K562 (cell line): ENCODE measurements around the gene SCRG1. TPM values are rescaled to one million over a fixed set of nuclear protein-coding genes. Genes with fewer than 3 reads are reported as not detected.

ENCODE experiments used
- ARNT ChIP-seq, 2 experiments: fragments of 450-650 bp; IDR thresholded peaks; 2 replicates each; pipeline ENCODE4 v1.6.1; 2016; ENCODE audit warnings: mild to moderate bottlenecking in 1 of 2
- CBX2 ChIP-seq: fragments of 200-600 bp; sonication (generic); IDR thresholded peaks from one replicate; pipeline ENCODE4 v1.6.1; 2012; ENCODE audit warnings: mild to moderate bottlenecking, low read length, inconsistent platforms; ENCODE audit not compliant: insufficient read depth, poor library complexity, severe bottlenecking
- CREB1 ChIP-seq, 2 experiments: sonication (generic) in 1 of 2; formaldehyde crosslinking in 1 of 2; IDR thresholded peaks; 2 replicates each; pipeline versions ENCODE4 v1.6.1 to v1.8.0; 2012 to 2022; ENCODE audit warnings: inconsistent platforms in 1 of 2, mild to moderate bottlenecking in 1 of 2, missing genetic modification reagents in 1 of 2, moderate library complexity in 1 of 2
- CREB3L1 ChIP-seq: fragments of 450-650 bp; IDR thresholded peaks from 2 replicates; pipeline ENCODE4 v1.6.1; 2014; ENCODE audit warnings: low read depth, mild to moderate bottlenecking, moderate library complexity, borderline replicate concordance
- DIDO1 ChIP-seq: fragments of 450-650 bp; IDR thresholded peaks from 2 replicates; pipeline ENCODE4 v1.6.1; 2016; ENCODE audit warnings: low read depth, missing biosample characterization, missing genetic modification characterization
- IRF2 ChIP-seq: sonication (generic); formaldehyde crosslinking; IDR thresholded peaks from 2 replicates; pipeline ENCODE4 v1.8.1; 2022; ENCODE audit warnings: mild to moderate bottlenecking, missing genetic modification reagents
- L3MBTL2 ChIP-seq: fragments of 450-650 bp; IDR thresholded peaks from 2 replicates; pipeline ENCODE4 v1.6.1; 2016; ENCODE audit warnings: mild to moderate bottlenecking, moderate library complexity
- MXI1 ChIP-seq: IDR thresholded peaks from 2 replicates; pipeline ENCODE4 v1.6.1; 2011; ENCODE audit warnings: low read depth, mild to moderate bottlenecking, improper control_type of control experiment, low read length
- PYGO2 ChIP-seq: fragments of 450-650 bp; IDR thresholded peaks from 2 replicates; pipeline ENCODE4 v1.6.1; 2016; ENCODE audit warnings: mild to moderate bottlenecking, missing genetic modification characterization, moderate library complexity, missing compliant biosample characterization
- RBFOX2 ChIP-seq: fragments of 200-400 bp; formaldehyde crosslinking; IDR thresholded peaks from 2 replicates; pipeline ENCODE4 v1.6.1; 2017; ENCODE audit warnings: low read depth, mild to moderate bottlenecking, low read length, moderate library complexity
- RNF2 ChIP-seq: sonication (generic); IDR thresholded peaks from 2 replicates; pipeline ENCODE4 v1.6.1; 2016
- SMARCA4 ChIP-seq: fragments of 450-650 bp; IDR thresholded peaks from 2 replicates; pipeline ENCODE4 v1.6.1; 2016
- TAF15 ChIP-seq: fragments of 200-400 bp; formaldehyde crosslinking; IDR thresholded peaks from 2 replicates; pipeline ENCODE4 v1.6.1; 2017; ENCODE audit warnings: mild to moderate bottlenecking, low read depth, low read length, moderate library complexity
- TCF7 ChIP-seq: sonication (generic); IDR thresholded peaks from 2 replicates; pipeline ENCODE4 v1.6.1; 2016; ENCODE audit warnings: antibody characterized with exemption, borderline replicate concordance
- TGIF2 ChIP-seq: sonication (generic); formaldehyde crosslinking; IDR thresholded peaks from 2 replicates; pipeline ENCODE4 v1.8.1; 2022; ENCODE audit warnings: mild to moderate bottlenecking, missing genetic modification reagents, moderate library complexity
- ZNF217 ChIP-seq: sonication (generic); formaldehyde crosslinking; IDR thresholded peaks from 2 replicates; pipeline ENCODE4 v1.8.0; 2022; ENCODE audit warnings: mild to moderate bottlenecking, missing genetic modification reagents
- ZNF318 ChIP-seq, 2 experiments: fragments of 450-650 bp; IDR thresholded peaks; 2 replicates each; pipeline ENCODE4 v1.6.1; 2016; ENCODE audit warnings: mild to moderate bottlenecking in 2 of 2, borderline replicate concordance in 1 of 2, low read depth in 1 of 2, moderate library complexity in 1 of 2
- ZNF717 ChIP-seq: fragments of 250-450 bp; sonication (Bioruptor Pico); IDR thresholded peaks from 2 replicates; pipeline ENCODE4 v1.5.0; 2021
- ZNF79 ChIP-seq: fragments of 250-450 bp; sonication (Bioruptor Pico); IDR thresholded peaks from 2 replicates; pipeline ENCODE4 v1.4.0; 2020; ENCODE audit warnings: low read depth, mild to moderate bottlenecking, moderate library complexity
- polyA plus RNA-seq, 8 experiments: library from polyadenylated mRNA; depleted of rRNA in 4 of 8; stranded (reverse) in 5 of 8; unstranded in 3 of 8; fragments of >200 nt; fragmentation: Nextera tagmentation in 2 of 8; fragmentation: Illumina TruSeq in 1 of 8; extraction: Ambion mirVana in 2 of 8; extraction: Trizol in 1 of 8; gene quantifications; 2 replicates each; pipeline versions ENCODE4 v1.2.1 to v1.2.3, GENCODE V29; 2011 to 2014; ENCODE audit warnings: inconsistent platforms in 1 of 8, missing spikeins in 1 of 8
- total RNA-seq, 7 experiments: library from RNA; depleted of rRNA in 6 of 7; stranded (reverse); fragments of >200 nt in 6 of 7; fragmentation: Illumina TruSeq in 2 of 7; extraction: Trizol in 2 of 7; gene quantifications; 2 replicates each; pipeline versions ENCODE4 v1.2.1 to v1.2.3, GENCODE V29; 2011 to 2021; ENCODE audit warnings: low replicate concordance in 1 of 7

SCRG1 gene
- total and polyA plus RNA-seq, 9 of the 15 experiments (the other 6 are each of a cell fraction or from before 2014, with no cell fraction given), result 0.01 TPM; not detected in 7

GRCh38 chr4:173334891-173335752, 63.8 kb downstream of the SCRG1 start (continued):
- TF ChIP-seq CREB3L1 (no peak; the same call in 1 of the 2 replicates), CBX2 (no peak), PYGO2 (no peak), ZNF717 (CRISPR knock-in tag) (peak; percentile 74; the same call in 1 of the 2 replicates), TGIF2 (CRISPR knock-in tag) (no peak), TCF7 (no peak), ZNF318 (IDR thresholded peaks at IDR 0.05; ENCODE audit: borderline replicate concordance in 1 of 2, low read depth in 1 of 2) (no peak), IRF2 (CRISPR knock-in tag) (no peak), RNF2 (peak; percentile 12), DIDO1 (tag) (no peak), ZNF217 (no peak), TAF15 (0 out of 2 replicates have a peak, but pooled peaks have one; percentile 48), CREB1 (IDR thresholded peaks at IDR 0.05) (no peak; the same call in 1 of the 2 replicates), CREB1 (CRISPR knock-in tag; IDR thresholded peaks at IDR 0.05) (no peak; the same call in 1 of the 2 replicates), ZNF79 (CRISPR knock-in tag) (no peak), L3MBTL2 (peak; percentile 52), RBFOX2 (peak; percentile 80), ARNT (IDR thresholded peaks at IDR 0.05) (no peak), SMARCA4 (peak; percentile 23; the same call in 1 of the 2 replicates), MXI1 (no peak; the same call in 1 of the 2 replicates)
